MV-4-11 (cell line): Measurements from ENCODE around the gene CFAP69.
"Not testable (repeated sequence)": the region's sequence is repeated elsewhere in the genome, so short reads cannot be mapped to it uniquely, and the experiment has no call there.

Experiments used
- DNase-seq: peaks from one replicate; lab custom pipeline; 2025; lab: John Stamatoyannopoulos, UW

CFAP69 gene

GRCh38 chr7:90345016-90345415, 100.0 kb downstream of the CFAP69 start:
- DNase-seq = no peak

- DNase-seq = peak; percentile 67
Measured at GRCh38 chr7:90345595-90346335, 100.8 kb downstream of the CFAP69 start.

GRCh38 chr7:90346336-90347125, 101.6 kb downstream of the CFAP69 start, which contains the start of gene GTPBP10:
Gene GTPBP10, plus strand, starts transcription at chr7:90346716. Its CDS starts 26 bp downstream, at chr7:90346742.
- DNase-seq = peak; percentile 93

- DNase-seq = peak; percentile 13
Measured at GRCh38 chr7:90347759-90348158, 102.8 kb downstream of the CFAP69 start.

- DNase-seq = no peak
Measured at GRCh38 chr7:90349305-90349704, 104.3 kb downstream of the CFAP69 start.

GRCh38 chr7:90350032-90350431, 105.1 kb downstream of the CFAP69 start:
- DNase-seq = not testable (repeated sequence)

GRCh38 chr7:90351987-90352386, 107.0 kb downstream of the CFAP69 start:
- no peak for DNase-seq
